HCT116 (cell line): ENCODE measurements around the gene INO80C. TPM values are rescaled to one million over a fixed set of nuclear protein-coding genes. Genes with fewer than 3 reads are reported as not detected.
"Not testable (repeated sequence)": the region's sequence is repeated elsewhere in the genome, so short reads cannot be mapped to it uniquely, and the experiment has no call there.

Experiments
- ATAC-seq: fragments of 200-7000 bp; cut with Tn5 transposase; 2 replicates; pipeline ENCODE4 v1.9.1; 2020; ENCODE audit warnings: mild to moderate bottlenecking, moderate library complexity
- BruUV-seq: library from RNA; stranded (reverse); fragments of 400-500 nt; replicated peaks from 2 replicates; lab custom pipeline; 2021; lab: Mats Ljungman, UMichigan
- CTCF ChIA-PET: fragments of 300-600 bp; sonication (Branson Sonifier 250); formaldehyde crosslinking; loops from one replicate; lab custom pipeline; 2021; ENCODE audit warnings: antibody characterized with exemption; lab: Charles Lee
- POLR2A ChIA-PET: fragments of 300-600, 350-600 bp; sonication (Branson Sonifier 250); formaldehyde crosslinking; loops from one replicate; lab custom pipeline; 2021; ENCODE audit warnings: antibody characterized with exemption; lab: Charles Lee
- RAD21 ChIA-PET, 2 experiments: fragments of 300-600 bp; sonication (Branson Sonifier 250); formaldehyde crosslinking; loops; one replicate each; lab custom pipeline; 2023; ENCODE audit warnings: low total read pairs in 2 of 2; ENCODE audit not compliant: uncharacterized antibody in 2 of 2, unreplicated experiment in 2 of 2, low non-redundant PET in 1 of 2; lab: Charles Lee
- DNase-seq: peaks from one replicate; pipeline ENCODE4 v3.0.0-alpha.2; 2010; ENCODE audit warnings: low read depth, low spot score
- H2AFZ ChIP-seq: fragments of 200-600 bp; shearing (Covaris generic), sonication (generic); 2 replicates; pipeline ENCODE4 v1.6.1; 2017; ENCODE audit warnings: low read depth, mixed run types, mixed read lengths, antibody characterized with exemption, low read length; ENCODE audit not compliant: poor library complexity, severe bottlenecking
- H3K27ac ChIP-seq: 2 replicates; pipeline ENCODE4 v1.5.1; 2012; ENCODE audit warnings: low read depth, low read length
- H3K27me3 ChIP-seq: fragments of 200-600 bp; sonication (generic); 2 replicates; pipeline ENCODE4 v1.6.1; 2016; ENCODE audit warnings: mixed run types, low read length, mixed read lengths; ENCODE audit not compliant: insufficient read depth
- H3K36me3 ChIP-seq, 2 experiments: fragments of 200-500 bp in 1 of 2; fragments of 200-600 bp in 1 of 2; sonication (Bioruptor generic) in 1 of 2; sonication (generic) in 1 of 2; 2 replicates each; pipeline versions ENCODE4 v1.5.1 to v1.6.1; 2014 to 2016; ENCODE audit warnings: low read length in 2 of 2, inconsistent platforms in 1 of 2, mixed read lengths in 1 of 2, mixed run types in 1 of 2; ENCODE audit not compliant: insufficient read depth in 2 of 2, control insufficient read depth in 1 of 2
- H3K4me1 ChIP-seq, 2 experiments: fragments of 200-600 bp in 1 of 2; sonication (generic) in 1 of 2; 2 replicates each; pipeline versions ENCODE4 v1.5.1 to v1.6.1; 2012 to 2017; ENCODE audit warnings: low read length in 2 of 2, inconsistent platforms in 1 of 2, mild to moderate bottlenecking in 1 of 2, mixed read lengths in 1 of 2, mixed run types in 1 of 2, moderate library complexity in 1 of 2; ENCODE audit not compliant: insufficient read depth in 2 of 2, control insufficient read depth in 1 of 2
- H3K4me2 ChIP-seq: fragments of 200-600 bp; sonication (generic); 2 replicates; pipeline ENCODE4 v1.6.1; 2017; ENCODE audit warnings: mixed run types, low read length, mixed read lengths
- H3K4me3 ChIP-seq, 2 experiments: fragments of 200-600 bp in 1 of 2; sonication (generic) in 1 of 2; replicated peaks in 1 of 2; 2 replicates each; pipeline ENCODE4 v1.5.1; 2011 to 2016; ENCODE audit warnings: low read length in 2 of 2, control low read depth in 1 of 2, low read depth in 1 of 2, mild to moderate bottlenecking in 1 of 2, mixed read lengths in 1 of 2, mixed run types in 1 of 2
- H3K79me2 ChIP-seq: fragments of 200-600 bp; sonication (generic); 2 replicates; pipeline ENCODE4 v1.6.1; 2017; ENCODE audit warnings: mild to moderate bottlenecking, mixed run types, low read length, moderate library complexity, mixed read lengths; ENCODE audit not compliant: insufficient read depth
- H3K9ac ChIP-seq: fragments of 200-600 bp; sonication (generic); 2 replicates; pipeline ENCODE4 v1.6.1; 2016; ENCODE audit warnings: low read length, mixed read lengths
- H3K9me2 ChIP-seq: fragments of 200-600 bp; sonication (generic), shearing (Covaris generic); 2 replicates; pipeline ENCODE4 v1.6.1; 2017; ENCODE audit warnings: mixed run types, mild to moderate bottlenecking, moderate library complexity; ENCODE audit not compliant: insufficient read depth
- H3K9me3 ChIP-seq, 2 experiments: fragments of 200-500 bp in 1 of 2; fragments of 200-600 bp in 1 of 2; sonication (Bioruptor generic) in 1 of 2; sonication (generic) in 1 of 2; 2 replicates each; pipeline ENCODE4 v1.6.1; 2014 to 2017; ENCODE audit warnings: low read length in 2 of 2, mixed read lengths in 2 of 2, inconsistent platforms in 1 of 2, low read depth in 1 of 2, mild to moderate bottlenecking in 1 of 2, mixed run types in 1 of 2, moderate library complexity in 1 of 2; ENCODE audit not compliant: control insufficient read depth in 1 of 2, insufficient read depth in 1 of 2
- H4K20me1 ChIP-seq: fragments of 200-600 bp; sonication (generic), shearing (Covaris generic); 2 replicates; pipeline ENCODE4 v1.6.1; 2017; ENCODE audit warnings: mixed run types, mild to moderate bottlenecking, moderate library complexity; ENCODE audit not compliant: insufficient read depth
- CBX3 ChIP-seq: IDR thresholded peaks from 2 replicates; pipeline ENCODE4 v1.6.1; 2012; ENCODE audit warnings: low read depth
- ELF1 ChIP-seq: IDR thresholded peaks from 2 replicates; pipeline ENCODE4 v1.6.1; 2012; ENCODE audit warnings: low read depth, borderline replicate concordance
- JUND ChIP-seq: IDR thresholded peaks from 2 replicates; pipeline ENCODE4 v1.6.1; 2012
- MAX ChIP-seq: IDR thresholded peaks from 2 replicates; pipeline ENCODE4 v1.6.1; 2012
- POLR2A ChIP-seq: IDR thresholded peaks from 2 replicates; pipeline ENCODE4 v1.7.0; 2011; ENCODE audit warnings: borderline replicate concordance; ENCODE audit not compliant: insufficient read depth, insufficient read length; ENCODE audit errors: extremely low read depth
- RAD21 ChIP-seq: IDR thresholded peaks from 2 replicates; pipeline ENCODE4 v1.6.1; 2012; ENCODE audit warnings: low read depth, mild to moderate bottlenecking
- ZBTB33 ChIP-seq: IDR thresholded peaks from 2 replicates; pipeline ENCODE4 v1.6.1; 2011; ENCODE audit warnings: mild to moderate bottlenecking, low read length, moderate library complexity; ENCODE audit not compliant: insufficient replicate concordance; ENCODE audit errors: extremely low read depth
- ZFX ChIP-seq: fragments of 450-650 bp; IDR thresholded peaks from 2 replicates; pipeline ENCODE4 v1.6.1; 2017
- intact Hi-C: fragments of 100-400 bp; cut with micrococcal nuclease; formaldehyde crosslinking; loops from 2 replicates; pipeline ENCODE4 v1.10.0; 2022
- total RNA-seq: library from RNA; stranded (reverse); gene quantifications from one replicate; pipeline ENCODE4 v1.2.1, GENCODE V29; 2021; ENCODE audit not compliant: unreplicated experiment

The INO80C gene
- total RNA-seq, 1 experiment from 2014 or later = 30.7 TPM

- TF ChIP-seq ZBTB33 (no peak), ZFX (no peak), CBX3 (no peak), ELF1 (no peak)
These were observed 43.0 kb downstream of the INO80C start (continued) for GRCh38 chr18:35454803-35455202.

GRCh38 chr18:35453065-35453464 lies 44.7 kb downstream of the INO80C start:
- H4K20me1 ChIP-seq, intact Hi-C loops, H3K9me2 ChIP-seq, H3K36me3 ChIP-seq, POLR2A ChIA-PET, H3K9me3 ChIP-seq, RAD21 ChIA-PET, H2AFZ ChIP-seq, CTCF ChIA-PET, DNase-seq, BruUV-seq, H3K9ac ChIP-seq, H3K79me2 ChIP-seq, H3K27ac ChIP-seq, H3K27me3 ChIP-seq, H3K4me3 ChIP-seq: not testable (repeated sequence)
- peak overlapping the region; percentile 24 for H3K4me2 ChIP-seq
- ATAC-seq = peak; percentile 68
- peaks cover 20 to 34% of the 10 kb centered on the region in 2 experiments for H3K4me1 ChIP-seq

- H3K79me2 ChIP-seq = no peaks in the 10 kb centered on the region
- ChIA-PET RAD21 (no interaction called here), CTCF (no interaction called here), POLR2A (no interaction called here)
- H3K4me3 ChIP-seq = no peak overlapping the region
- intact Hi-C loops = no loop called here
- no peaks in the 10 kb centered on the region for H3K36me3 ChIP-seq
- DNase-seq = no peak
- TF ChIP-seq JUND (no peak), POLR2A (no peak), MAX (no peak), RAD21 (no peak)
- H3K9me2 ChIP-seq = no peaks in the 10 kb centered on the region
- H3K27me3 ChIP-seq = no peaks in the 10 kb centered on the region
- H3K4me1 ChIP-seq = peaks cover 14 to 23% of the 10 kb centered on the region in 2 experiments
- no peak for ATAC-seq
- H2AFZ ChIP-seq = no peak overlapping the region
- BruUV-seq = no TSS peak
- no peaks in the 10 kb centered on the region for H4K20me1 ChIP-seq
- H3K9ac ChIP-seq = no peak overlapping the region
- no peak overlapping the region for H3K4me2 ChIP-seq
- no peak overlapping the region for H3K27ac ChIP-seq
- H3K9me3 ChIP-seq = no peaks in the 10 kb centered on the region
These were observed 45.8 kb downstream of the INO80C start for GRCh38 chr18:35451916-35452315.
